Measurements from ENCODE around the gene ZNF284. TPM values are rescaled to one million over a fixed set of nuclear protein-coding genes. Genes with fewer than 3 reads are reported as not detected.

Gene ZNF284
- total RNA-seq, 4 donors from 2014 or later, result 1.3 to 2.9 (median 2.5) TPM

DNA sequence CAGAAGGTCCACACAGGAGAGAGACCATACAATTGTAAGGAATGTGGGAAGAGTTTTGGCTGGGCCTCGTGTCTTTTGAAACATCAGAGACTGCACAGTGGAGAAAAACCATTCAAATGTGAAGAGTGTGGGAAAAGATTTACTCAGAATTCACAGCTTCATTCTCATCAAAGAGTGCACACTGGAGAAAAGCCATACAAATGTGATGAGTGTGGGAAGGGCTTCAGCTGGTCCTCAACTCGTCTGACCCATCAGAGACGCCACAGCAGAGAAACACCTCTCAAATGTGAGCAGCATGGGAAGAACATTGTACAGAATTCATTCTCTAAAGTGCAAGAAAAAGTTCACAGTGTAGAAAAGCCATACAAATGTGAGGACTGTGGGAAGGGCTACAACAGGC lies 35.8 kb downstream of the ZNF284 start:
- H3K4me1 ChIP-seq, result peaks cover 8 to 11% (median 10%) of the 10 kb centered on the region in 4 donors
- WGBS, result 100% methylated on average over 3 of the region's 3 CpGs
- DNase-seq (ENCODE audit: extremely low spot score), result no peak
- intact Hi-C loops (cut with DNase I), result no loop called here
- peaks cover 37 to 57% (median 49%) of the 10 kb centered on the region in 4 donors for H3K36me3 ChIP-seq
- no peak overlapping the region for H3K4me3 ChIP-seq
- peaks cover 0 to 91% (median 57%) of the 10 kb centered on the region in 4 donors for H3K9me3 ChIP-seq
- no peaks in the 10 kb centered on the region for H3K27me3 ChIP-seq
- H3K27ac ChIP-seq (replicated peaks in 1 of 4), result no peak overlapping the region
- TF ChIP-seq POLR2A (IDR thresholded peaks at IDR 0.05; ENCODE audit: low read depth) (no peak), EP300 (IDR thresholded peaks at IDR 0.05) (no peak)

DNA sequence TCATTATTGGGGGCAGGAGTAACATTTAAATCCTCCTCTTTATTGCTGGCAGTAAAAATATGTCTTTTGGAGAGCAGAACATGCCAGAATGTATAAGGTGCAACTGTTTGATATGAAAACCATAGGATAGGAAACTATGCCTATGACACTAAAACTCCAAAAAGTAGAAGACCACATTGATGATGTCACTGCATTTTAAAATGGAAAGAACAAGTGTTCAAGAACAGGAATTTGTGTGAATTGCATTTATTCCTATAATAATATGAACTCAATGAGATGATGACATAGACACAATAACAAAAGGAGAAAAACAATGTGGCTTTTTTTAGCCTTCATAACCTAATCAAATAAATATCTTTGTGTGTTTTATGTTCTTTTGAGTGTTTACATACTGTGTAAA lies 37.5 kb downstream of the ZNF284 start:
- Histone ChIP-seq H3K4me1 (peaks cover 12 to 20% (median 17%) of the 10 kb centered on the region in 4 donors), H3K9me3 (peaks cover 0 to 74% (median 52%) of the 10 kb centered on the region in 4 donors), H3K27me3 (no peaks in the 10 kb centered on the region), H3K27ac (replicated peaks in 1 of 4) (no peak overlapping the region), H3K4me3 (no peak overlapping the region), H3K36me3 (peaks cover 25 to 40% (median 33%) of the 10 kb centered on the region in 4 donors)
- intact Hi-C loops (cut with DNase I), result no loop called here
- no peak for DNase-seq (ENCODE audit: extremely low spot score)
- TF ChIP-seq POLR2A (IDR thresholded peaks at IDR 0.05; ENCODE audit: low read depth) (no peak), POLR2AphosphoS5 (IDR thresholded peaks at IDR 0.05) (no peak), EP300 (IDR thresholded peaks at IDR 0.05) (no peak)
- TF ChIP-seq, protein P1, sequence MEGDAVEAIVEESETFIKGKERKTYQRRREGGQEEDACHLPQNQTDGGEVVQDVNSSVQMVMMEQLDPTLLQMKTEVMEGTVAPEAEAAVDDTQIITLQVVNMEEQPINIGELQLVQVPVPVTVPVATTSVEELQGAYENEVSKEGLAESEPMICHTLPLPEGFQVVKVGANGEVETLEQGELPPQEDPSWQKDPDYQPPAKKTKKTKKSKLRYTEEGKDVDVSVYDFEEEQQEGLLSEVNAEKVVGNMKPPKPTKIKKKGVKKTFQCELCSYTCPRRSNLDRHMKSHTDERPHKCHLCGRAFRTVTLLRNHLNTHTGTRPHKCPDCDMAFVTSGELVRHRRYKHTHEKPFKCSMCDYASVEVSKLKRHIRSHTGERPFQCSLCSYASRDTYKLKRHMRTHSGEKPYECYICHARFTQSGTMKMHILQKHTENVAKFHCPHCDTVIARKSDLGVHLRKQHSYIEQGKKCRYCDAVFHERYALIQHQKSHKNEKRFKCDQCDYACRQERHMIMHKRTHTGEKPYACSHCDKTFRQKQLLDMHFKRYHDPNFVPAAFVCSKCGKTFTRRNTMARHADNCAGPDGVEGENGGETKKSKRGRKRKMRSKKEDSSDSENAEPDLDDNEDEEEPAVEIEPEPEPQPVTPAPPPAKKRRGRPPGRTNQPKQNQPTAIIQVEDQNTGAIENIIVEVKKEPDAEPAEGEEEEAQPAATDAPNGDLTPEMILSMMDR (IDR thresholded peaks at IDR 0.05), result no peak

DNA sequence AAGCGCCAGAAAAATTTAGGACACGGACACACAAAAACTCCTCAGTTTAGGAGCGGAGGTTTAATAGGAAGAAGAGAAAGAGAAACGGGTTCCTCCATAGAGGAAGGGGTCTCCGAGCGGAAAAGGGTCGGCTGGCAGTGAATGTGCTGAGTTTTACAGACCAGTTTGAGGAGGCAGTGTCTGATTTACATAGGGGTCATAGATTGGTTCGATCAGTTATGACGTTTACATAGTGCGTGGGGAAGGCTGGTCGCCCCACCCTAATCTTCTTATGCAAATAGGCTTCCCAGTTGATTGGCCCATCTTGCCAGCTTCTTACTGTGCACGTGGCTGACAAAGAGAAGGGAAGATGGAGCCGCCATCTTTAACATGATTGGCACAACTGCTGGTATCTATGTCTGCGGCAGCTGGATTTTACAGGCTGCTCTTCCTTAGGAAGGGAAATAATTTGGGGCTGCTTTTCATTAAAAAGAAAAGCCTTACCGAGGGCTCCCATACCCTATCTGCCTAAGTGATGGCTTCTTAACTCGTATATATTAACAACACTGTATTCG lies 40.0 kb downstream of the ZNF284 start:
- Histone ChIP-seq H3K4me3 (peak overlapping the region; percentile 66 to 84 (median 68)), H3K36me3 (peaks cover 11 to 23% (median 22%) of the 10 kb centered on the region in 4 donors), H3K4me1 (peaks cover 14 to 23% (median 20%) of the 10 kb centered on the region in 4 donors), H3K27me3 (no peaks in the 10 kb centered on the region), H3K9me3 (peaks cover 0 to 49% (median 33%) of the 10 kb centered on the region in 4 donors), H3K27ac (replicated peaks in 1 of 4) (no peak overlapping the region)
- intact Hi-C loops (cut with DNase I), result loop anchor here (2.0 to 5.0 kb wide), 5 partner anchors 17 to 110 kb away; partner anchors contain the start of genes ZNF223, ZNF224, ZNF230 and ZNF284
- WGBS, result 13% methylated on average over 16 of the region's 17 CpGs
- TF ChIP-seq POLR2A (IDR thresholded peaks at IDR 0.05; ENCODE audit: low read depth) (no peak), EP300 (IDR thresholded peaks at IDR 0.05) (no peak), POLR2AphosphoS5 (IDR thresholded peaks at IDR 0.05) (no peak)
- TF ChIP-seq, protein P1 (IDR thresholded peaks at IDR 0.05), result no peak
- no peak for DNase-seq (ENCODE audit: extremely low spot score)

DNA sequence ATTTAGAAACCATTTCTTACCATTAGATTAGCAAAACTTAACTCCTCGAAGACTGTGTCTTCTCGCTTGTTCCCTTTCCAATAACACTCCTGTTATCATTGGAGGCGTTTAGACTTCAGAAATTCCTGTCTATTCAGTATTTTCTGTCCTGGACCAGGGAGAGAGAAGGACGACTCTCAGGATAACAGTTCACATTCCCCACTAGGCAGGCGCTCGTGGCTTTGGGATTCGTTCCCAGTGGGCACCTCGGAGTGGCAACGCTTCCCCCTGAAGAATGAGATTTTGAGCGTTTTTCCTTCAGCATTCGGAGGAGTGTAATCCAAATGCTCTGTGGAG lies 40.8 kb downstream of the ZNF284 start:
- Histone ChIP-seq H3K4me3 (peak overlapping the region; percentile 66 to 84 (median 68)), H3K4me1 (peaks cover 14 to 23% (median 20%) of the 10 kb centered on the region in 4 donors), H3K9me3 (peaks cover 0 to 41% (median 25%) of the 10 kb centered on the region in 4 donors), H3K27me3 (no peaks in the 10 kb centered on the region), H3K36me3 (peaks cover 3 to 22% (median 21%) of the 10 kb centered on the region in 4 donors), H3K27ac (replicated peaks in 1 of 4) (peak overlapping the region; percentile 50 to 88 (median 74))
- 1% methylated on average over 11 of the region's 11 CpGs for WGBS
- TF ChIP-seq POLR2A (IDR thresholded peaks at IDR 0.05; ENCODE audit: low read depth), result no peak
- TF ChIP-seq POLR2AphosphoS5 (IDR thresholded peaks at IDR 0.05), result no peak
- TF ChIP-seq EP300 (IDR thresholded peaks at IDR 0.05), result no peak
- TF ChIP-seq, protein P1 (IDR thresholded peaks at IDR 0.05), result no peak
- intact Hi-C loops (cut with DNase I), result loop anchor here (2.0 to 5.0 kb wide), 5 partner anchors 18 to 110 kb away; partner anchors contain the start of genes ZNF223, ZNF224, ZNF230 and ZNF284
- DNase-seq (ENCODE audit: extremely low spot score), result no peak

DNA sequence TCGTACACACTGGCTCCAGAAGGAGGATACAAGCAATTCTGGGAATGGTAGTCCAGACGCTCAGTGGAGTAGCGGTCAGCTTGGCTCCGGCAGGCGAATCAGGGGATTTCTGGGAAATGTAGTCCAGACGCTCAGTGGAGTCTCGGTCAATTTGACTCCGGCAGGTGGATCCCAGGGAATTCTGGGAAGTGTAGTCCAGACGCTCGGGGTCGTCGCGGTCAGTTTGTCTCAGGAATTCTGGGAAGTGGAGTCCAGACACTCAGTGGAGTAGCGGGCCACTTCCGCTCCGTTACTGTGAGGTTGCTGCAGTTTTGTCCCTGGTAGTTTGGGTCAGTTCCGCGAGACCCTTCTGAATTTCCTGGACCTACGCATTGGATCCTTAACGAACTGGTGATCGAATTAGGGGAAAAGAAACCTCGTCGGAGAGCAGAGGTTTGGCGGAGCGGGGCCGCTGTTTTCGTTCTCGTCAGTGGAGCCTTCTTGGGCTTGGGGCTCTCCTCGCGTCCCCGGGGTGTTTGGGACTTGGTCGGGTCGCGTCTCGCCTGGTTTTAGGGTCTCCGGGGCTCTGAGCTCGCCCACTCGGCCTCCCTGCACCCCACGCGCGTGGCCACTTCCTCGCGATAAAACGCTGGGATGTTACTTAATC lies 41.3 kb downstream of the ZNF284 start, which contains the start of gene ZNF225:
ZNF225 (plus strand) TSS at position 262 of the 646 bp plus-strand sequence. CDS start 2,429 bp downstream, outside the sequence.
- peaks cover 0 to 36% (median 20%) of the 10 kb centered on the region in 4 donors for H3K9me3 ChIP-seq
- H3K4me3 ChIP-seq, result peak within 1 kb of the TSS; percentile 66 to 84 (median 68)
- H3K27ac ChIP-seq (replicated peaks in 1 of 4), result peak within 1 kb of the TSS; percentile 65 to 88 (median 78)
- 0% methylated on average over 32 of the region's 44 CpGs for WGBS
- H3K27me3 ChIP-seq, result no peaks in the 10 kb centered on the region
- peaks cover 14 to 23% (median 20%) of the 10 kb centered on the region in 4 donors for H3K4me1 ChIP-seq
- H3K36me3 ChIP-seq, result peaks cover 5 to 22% (median 21%) of the 10 kb centered on the region in 4 donors
- intact Hi-C loops (cut with DNase I), result loop anchor here (2.0 to 5.0 kb wide), 5 partner anchors 18 to 111 kb away; partner anchors contain the start of genes ZNF223, ZNF224, ZNF230 and ZNF284
- peak; percentile 98 for DNase-seq (ENCODE audit: extremely low spot score)
- TF ChIP-seq, protein P1 (IDR thresholded peaks at IDR 0.05), result peak in 2 of 3 experiments; percentile 21 to 26
- TF ChIP-seq POLR2AphosphoS5 (IDR thresholded peaks at IDR 0.05) (peak; percentile 75 to 93), EP300 (IDR thresholded peaks at IDR 0.05) (no peak)
